Stomach (tissue), 4 donors: ENCODE data around the gene ZFYVE21.

Source experiments
- CTCF ChIP-seq, 7 experiments: fragments of 450-650 bp in 4 of 7; fragments of 200-600 bp in 3 of 7; sonication (generic) in 3 of 7; IDR thresholded peaks; one replicate each; pipeline ENCODE4 v1.5.1; 2016 to 2019; ENCODE audit warnings: antibody characterized with exemption in 7 of 7, control low read depth in 2 of 7, mild to moderate bottlenecking in 1 of 7
- EP300 ChIP-seq: sonication (generic); formaldehyde crosslinking; IDR thresholded peaks from one replicate; pipeline ENCODE4 v1.6.1; 2017; ENCODE audit warnings: antibody characterized with exemption
- POLR2A ChIP-seq, 4 donors: fragments of 450-650 bp; IDR thresholded peaks; one replicate each; pipeline ENCODE4 v1.6.1; 2016; ENCODE audit warnings: antibody characterized with exemption in 4 of 4, control low read depth in 2 of 4, mild to moderate bottlenecking in 1 of 4, moderate library complexity in 1 of 4

DNA sequence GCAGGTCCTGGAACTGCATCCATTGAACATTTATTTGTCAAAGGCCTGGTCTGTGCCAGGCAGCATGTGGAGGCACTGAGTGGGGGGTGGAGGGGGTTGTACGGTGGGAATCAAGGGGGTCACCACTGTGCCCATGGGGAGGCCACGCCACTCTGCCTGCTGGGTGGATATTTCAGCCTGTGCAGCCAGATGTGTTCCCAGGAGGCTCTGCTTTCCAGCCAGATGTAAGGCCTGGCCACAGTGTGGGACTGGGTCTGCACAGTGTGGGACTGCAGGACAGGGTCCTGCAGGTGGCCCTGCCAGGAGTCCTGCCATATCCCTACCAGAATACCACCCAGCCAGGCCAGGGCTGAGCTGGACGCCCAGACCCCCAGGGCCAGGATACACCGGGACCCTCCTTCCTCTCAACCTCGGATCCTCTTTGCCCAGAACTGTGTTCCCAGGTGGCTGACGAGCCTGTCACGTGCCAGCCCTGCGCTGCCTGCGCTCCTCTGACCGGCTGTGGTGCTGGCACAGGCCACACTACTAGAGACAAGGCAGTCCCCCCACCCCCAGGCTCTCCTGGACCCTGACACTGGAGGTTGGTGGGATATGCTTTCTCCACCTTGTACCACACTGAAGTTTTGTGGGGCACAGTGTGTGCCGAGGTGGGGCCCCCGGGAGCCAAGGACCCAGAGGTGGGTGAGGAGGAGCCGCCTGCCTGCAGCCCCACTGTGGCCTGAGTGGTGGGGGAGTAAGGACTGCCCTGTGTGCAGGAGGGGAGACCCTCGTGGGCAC lies 17.8 kb upstream of the ZFYVE21 start:
- TF ChIP-seq POLR2A (IDR thresholded peaks at IDR 0.05) (no peak), CTCF (IDR thresholded peaks at IDR 0.05) (no peak), EP300 (no peak)
